Ovary (tissue), 9 donors: ENCODE data around the gene ACSF2. TPM values are rescaled to one million over a fixed set of nuclear protein-coding genes. Genes with fewer than 3 reads are reported as not detected.
"Not testable (repeated sequence)": the region's sequence is repeated elsewhere in the genome, so short reads cannot be mapped to it uniquely, and the experiment has no call there.

Experiments
- DNase-seq, 5 donors: peaks; one replicate each; pipeline ENCODE4 v3.0.0-alpha.2; 2019 to 2020
- H3K27ac ChIP-seq, 2 donors: fragments of 200-600 bp; one replicate each; pipeline versions ENCODE4 v1.5.1 to v1.8.0; 2019 to 2022
- H3K27me3 ChIP-seq: fragments of 200-600 bp; one replicate; pipeline ENCODE4 v1.8.0; 2022
- H3K36me3 ChIP-seq: fragments of 200-600 bp; sonication (generic); one replicate; pipeline ENCODE4 v1.5.1; 2019
- H3K4me1 ChIP-seq: one replicate; pipeline ENCODE4 v1.8.1; 2013; ENCODE audit warnings: mild to moderate bottlenecking, moderate library complexity; ENCODE audit not compliant: insufficient read depth
- H3K4me3 ChIP-seq: fragments of 200-600 bp; sonication (generic); one replicate; pipeline ENCODE4 v1.5.1; 2017
- H3K9me3 ChIP-seq, 2 donors: fragments of 200-600 bp in 1 of 2; sonication (generic) in 1 of 2; one replicate each; pipeline versions ENCODE4 v1.5.1 to v1.8.1; 2013 to 2019; ENCODE audit warnings: mild to moderate bottlenecking in 1 of 2, moderate library complexity in 1 of 2
- EP300 ChIP-seq: sonication (generic); formaldehyde crosslinking; IDR thresholded peaks from one replicate; pipeline ENCODE4 v1.6.1; 2017; ENCODE audit warnings: antibody characterized with exemption
- POLR2A ChIP-seq: fragments of 450-650 bp; IDR thresholded peaks from one replicate; pipeline ENCODE4 v1.6.1; 2017; ENCODE audit warnings: antibody characterized with exemption, mild to moderate bottlenecking, moderate library complexity
- WGBS, 3 donors: extraction: QIAGEN DNeasy Blood & Tissue Kit in 1 of 3; methylation state at CpG; one replicate each; pipeline versions ENCODE4 v1.1.5 to v1.1.7; 2013 to 2017; 5-methylcytosine and 5-hydroxymethylcytosine counted together
- intact Hi-C, 4 donors: fragments of 100-400 bp; cut with DNase I; formaldehyde crosslinking; loops; one replicate each; pipeline versions ENCODE4 v1.11.0 to v1.15.1; 2022 to 2023
- polyA plus RNA-seq, 2 donors: library from polyadenylated mRNA; stranded (reverse); fragments of 200-250 nt in 1 of 2; fragments of 350-450 nt in 1 of 2; fragmentation: Illumina TruSeq in 1 of 2; extraction: RNeasy Lipid Tissue Mini Kit (QIAGEN cat#74804) in 1 of 2; gene quantifications; one replicate each; pipeline ENCODE4 v1.2.3, GENCODE V29; 2013 to 2014
- total RNA-seq, 7 donors: library from RNA; depleted of rRNA in 2 of 7; stranded (reverse); fragments of >200 nt in 2 of 7; fragmentation: NEBNext Ultra II Directional in 3 of 7; extraction: Animal tissue kit (Norgen Biotek cat#: 25700) in 3 of 7; gene quantifications; one replicate each; pipeline versions ENCODE4 v1.1.0 to v1.2.4, GENCODE V29; 2016 to 2023
- TF ChIP-seq, protein P1 (sequence below), 3 donors: fragments of 450-650 bp in 2 of 3; fragments of 200-600 bp in 1 of 3; IDR thresholded peaks; one replicate each; pipeline versions ENCODE4 v1.5.1 to v1.8.0; 2016 to 2022; ENCODE audit warnings: antibody characterized with exemption in 3 of 3, mild to moderate bottlenecking in 1 of 3
- donor health status: DM: no; HTN: no; CAD: no; lungs with moderate emphysema.
- donor health status: DM: no; HTN: no; CAD: no.
- donor health status: Bipolar disorder and iron deficiency.
- donor health status: DM: yes; HTN: yes; CAD: no.
- donor health status: DM: no; HTN: no; CAD: no.
- donor health status: DM: yes; HTN: yes; CAD: no.

The ACSF2 gene
- total and polyA plus RNA-seq, 9 donors = 26.7 to 86.0 (median 49.5) TPM

DNA sequence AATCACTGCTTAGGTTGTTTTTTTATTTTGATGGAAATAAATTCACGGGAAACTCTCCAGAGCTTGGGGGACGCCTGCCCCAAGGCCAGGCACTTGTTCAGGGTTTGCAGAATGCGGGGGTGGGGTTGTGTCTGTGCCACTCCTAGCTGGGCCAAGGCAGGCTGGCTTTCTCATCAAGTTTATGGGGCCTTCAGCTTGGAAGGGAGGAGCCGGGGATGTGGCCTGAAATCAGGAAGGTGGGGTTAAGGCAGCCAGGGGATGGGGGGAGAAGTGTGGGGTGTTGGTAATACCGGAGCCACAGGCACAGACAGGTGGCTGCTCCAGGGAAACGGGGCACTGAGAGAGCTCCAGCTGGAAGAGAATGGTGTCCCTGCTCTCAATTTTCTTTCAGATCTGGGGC is 44.4 kb downstream of the ACSF2 start:
- Histone ChIP-seq H3K9me3 (no peaks in the 10 kb centered on the region), H3K27me3 (no peaks in the 10 kb centered on the region), H3K4me3 (no peak overlapping the region), H3K27ac (no peak overlapping the region), H3K4me1 (peaks cover 4% of the 10 kb centered on the region), H3K36me3 (no peaks in the 10 kb centered on the region)
- intact Hi-C loops = no loop called here
- 70 to 82% (median 78%) methylated on average over 6 of the region's 6 CpGs for WGBS, 3 donors
- no peak for DNase-seq
- TF ChIP-seq POLR2A (no peak), EP300 (no peak)
- TF ChIP-seq, protein P1, sequence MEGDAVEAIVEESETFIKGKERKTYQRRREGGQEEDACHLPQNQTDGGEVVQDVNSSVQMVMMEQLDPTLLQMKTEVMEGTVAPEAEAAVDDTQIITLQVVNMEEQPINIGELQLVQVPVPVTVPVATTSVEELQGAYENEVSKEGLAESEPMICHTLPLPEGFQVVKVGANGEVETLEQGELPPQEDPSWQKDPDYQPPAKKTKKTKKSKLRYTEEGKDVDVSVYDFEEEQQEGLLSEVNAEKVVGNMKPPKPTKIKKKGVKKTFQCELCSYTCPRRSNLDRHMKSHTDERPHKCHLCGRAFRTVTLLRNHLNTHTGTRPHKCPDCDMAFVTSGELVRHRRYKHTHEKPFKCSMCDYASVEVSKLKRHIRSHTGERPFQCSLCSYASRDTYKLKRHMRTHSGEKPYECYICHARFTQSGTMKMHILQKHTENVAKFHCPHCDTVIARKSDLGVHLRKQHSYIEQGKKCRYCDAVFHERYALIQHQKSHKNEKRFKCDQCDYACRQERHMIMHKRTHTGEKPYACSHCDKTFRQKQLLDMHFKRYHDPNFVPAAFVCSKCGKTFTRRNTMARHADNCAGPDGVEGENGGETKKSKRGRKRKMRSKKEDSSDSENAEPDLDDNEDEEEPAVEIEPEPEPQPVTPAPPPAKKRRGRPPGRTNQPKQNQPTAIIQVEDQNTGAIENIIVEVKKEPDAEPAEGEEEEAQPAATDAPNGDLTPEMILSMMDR (IDR thresholded peaks at IDR 0.05) = no peak

DNA sequence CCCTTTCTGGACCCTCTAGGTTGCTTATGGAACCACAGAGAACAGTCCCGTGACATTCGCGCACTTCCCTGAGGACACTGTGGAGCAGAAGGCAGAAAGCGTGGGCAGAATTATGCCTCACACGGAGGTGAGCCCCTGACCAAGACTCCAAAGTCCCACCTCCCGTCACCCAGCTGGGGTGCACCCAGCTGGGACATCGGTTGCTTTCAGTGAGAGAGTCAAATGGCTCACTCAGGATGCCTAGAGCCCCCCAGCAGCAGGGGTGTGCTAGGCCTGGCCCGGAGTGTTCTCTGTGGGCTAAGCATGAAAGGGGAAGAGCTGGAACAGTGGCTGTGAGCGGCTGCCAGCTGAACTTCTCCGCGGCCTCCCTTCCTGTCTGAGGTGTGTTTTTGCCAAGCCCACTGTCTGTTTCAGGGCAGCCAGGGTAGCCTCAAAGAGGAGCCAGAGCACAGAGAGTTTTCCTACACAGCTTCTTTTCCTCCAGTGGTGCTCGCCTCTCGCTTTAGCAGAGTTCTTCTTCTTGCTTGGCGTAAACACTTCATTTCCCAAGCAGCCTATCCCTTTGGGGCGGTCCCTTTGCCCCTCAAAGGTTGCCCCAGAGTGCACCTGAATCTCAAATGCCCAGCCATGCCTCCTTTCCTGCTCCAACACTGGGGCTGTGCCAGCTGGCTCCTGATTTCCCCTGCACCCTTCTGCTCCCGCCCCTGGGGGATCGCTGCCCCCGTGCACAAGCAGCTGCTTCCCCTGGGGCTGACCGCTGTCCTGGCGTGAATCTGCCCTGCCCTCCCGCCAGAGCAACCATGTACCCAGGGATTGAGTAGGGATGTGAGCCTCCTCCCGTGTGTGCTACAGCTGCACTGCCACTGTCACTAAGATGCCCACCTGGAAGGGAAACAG is 45.2 kb downstream of the ACSF2 start:
- WGBS, 3 donors = 65 to 71% (median 68%) methylated on average over 22 of the region's 22 CpGs
- H3K27me3 ChIP-seq = no peaks in the 10 kb centered on the region
- no peaks in the 10 kb centered on the region for H3K9me3 ChIP-seq
- no peaks in the 10 kb centered on the region for H3K36me3 ChIP-seq
- TF ChIP-seq, protein P1 (IDR thresholded peaks at IDR 0.05) = no peak
- TF ChIP-seq EP300 (no peak), POLR2A (no peak)
- intact Hi-C loops = no loop called here
- no peak for DNase-seq
- no peak overlapping the region for H3K27ac ChIP-seq
- H3K4me1 ChIP-seq = peaks cover 5% of the 10 kb centered on the region
- no peak overlapping the region for H3K4me3 ChIP-seq

DNA sequence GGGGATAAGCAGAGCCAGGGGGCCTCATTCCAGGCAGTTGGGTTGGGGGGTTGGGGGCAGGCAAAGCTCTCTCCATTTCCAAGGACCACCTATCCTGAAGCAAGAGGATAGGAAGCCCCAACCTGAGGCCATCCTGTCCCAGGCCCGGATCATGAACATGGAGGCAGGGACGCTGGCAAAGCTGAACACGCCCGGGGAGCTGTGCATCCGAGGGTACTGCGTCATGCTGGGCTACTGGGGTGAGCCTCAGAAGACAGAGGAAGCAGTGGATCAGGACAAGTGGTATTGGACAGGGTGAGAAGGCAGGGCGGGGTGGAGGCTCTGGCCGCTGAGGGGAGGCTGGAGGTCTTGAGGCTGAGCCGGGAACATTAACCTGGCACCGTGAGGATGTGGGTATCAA is 46.3 kb downstream of the ACSF2 start:
- H3K36me3 ChIP-seq = no peaks in the 10 kb centered on the region
- intact Hi-C loops = no loop called here
- H3K4me1 ChIP-seq = peaks cover 7% of the 10 kb centered on the region
- no peaks in the 10 kb centered on the region for H3K9me3 ChIP-seq
- no peak for DNase-seq
- no peaks in the 10 kb centered on the region for H3K27me3 ChIP-seq
- WGBS, 3 donors = 90 to 93% (median 92%) methylated on average over 10 of the region's 10 CpGs
- H3K27ac ChIP-seq = no peak overlapping the region
- H3K4me3 ChIP-seq = no peak overlapping the region
- TF ChIP-seq EP300 (no peak), POLR2A (no peak)
- TF ChIP-seq, protein P1 (IDR thresholded peaks at IDR 0.05) = no peak

DNA sequence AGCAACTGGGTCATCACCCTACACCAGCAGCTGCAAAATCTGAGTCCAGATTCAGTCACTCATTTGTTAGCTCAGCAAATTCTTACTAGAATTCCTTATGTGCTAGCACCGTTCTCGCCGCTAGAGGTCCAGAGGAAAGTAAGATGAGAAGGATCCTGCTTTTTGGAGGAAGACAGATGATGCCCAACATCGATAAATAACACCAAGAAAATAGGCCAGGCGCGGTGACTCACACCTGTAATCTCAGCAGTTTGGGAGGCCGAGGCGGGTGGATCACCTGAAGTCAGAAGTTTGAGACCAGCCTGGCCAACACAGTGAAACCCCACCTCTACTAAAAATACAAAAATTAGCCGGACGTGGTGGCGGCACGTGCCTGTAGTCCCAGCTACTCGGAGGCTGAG is 46.7 kb downstream of the ACSF2 start:
- DNase-seq, H3K27ac ChIP-seq, H3K9me3 ChIP-seq, H3K36me3 ChIP-seq, intact Hi-C loops, H3K4me1 ChIP-seq, H3K27me3 ChIP-seq, H3K4me3 ChIP-seq: not testable (repeated sequence)
- 83 to 92% (median 84%) methylated on average over 13 of the region's 13 CpGs for WGBS, 3 donors

DNA sequence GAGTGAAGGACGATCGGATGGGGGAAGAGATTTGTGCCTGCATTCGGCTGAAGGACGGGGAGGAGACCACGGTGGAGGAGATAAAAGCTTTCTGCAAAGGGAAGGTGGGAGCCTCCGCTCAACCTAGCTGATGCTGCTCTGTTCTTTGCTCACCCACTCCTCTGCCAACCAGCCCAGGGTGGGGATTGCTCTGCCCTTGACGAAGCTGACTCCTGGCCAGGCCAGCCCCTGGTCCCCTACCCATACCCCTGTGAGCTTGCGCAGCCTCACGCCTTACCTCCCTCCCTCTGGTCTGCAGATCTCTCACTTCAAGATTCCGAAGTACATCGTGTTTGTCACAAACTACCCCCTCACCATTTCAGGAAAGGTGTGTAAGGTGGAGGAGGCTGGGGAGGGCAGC is 47.9 kb downstream of the ACSF2 start:
- Histone ChIP-seq H3K4me1 (peaks cover 5% of the 10 kb centered on the region), H3K4me3 (no peak overlapping the region), H3K27me3 (no peaks in the 10 kb centered on the region), H3K27ac (no peak overlapping the region), H3K36me3 (no peaks in the 10 kb centered on the region), H3K9me3 (no peaks in the 10 kb centered on the region)
- TF ChIP-seq POLR2A = no peak
- TF ChIP-seq EP300 = no peak
- TF ChIP-seq, protein P1 (IDR thresholded peaks at IDR 0.05) = no peak
- WGBS, 3 donors = 75 to 84% (median 78%) methylated on average over 11 of the region's 11 CpGs
- intact Hi-C loops = no loop called here
- DNase-seq = no peak
